ENCODE results near the gene PLXNB3. TPM values are rescaled to one million over a fixed set of nuclear protein-coding genes. Genes with fewer than 3 reads are reported as not detected.

The PLXNB3 gene
- total and polyA plus RNA-seq, 2 of the 13 experiments (the other 11 are each of a cell fraction or from before 2014, with no cell fraction given) = 3.0 to 6.9 TPM

GRCh38 chrX:153791104-153791852 is 27.2 kb downstream of the PLXNB3 start:
- 96% methylated on average over 9 of the region's 17 CpGs for WGBS (ENCODE audit: low lambda C conversion rate)
- intact Hi-C loops (cut with micrococcal nuclease; ENCODE audit: unreplicated experiment) = no loop called here
- H3K4me1 ChIP-seq (ENCODE audit: insufficient read depth, low read length) = peaks cover 23% of the 10 kb centered on the region
- no peak overlapping the region for H3K4me2 ChIP-seq (ENCODE audit: low read depth, low read length)
- BruUV-seq (replicated peaks) = no TSS peak
- DNase-seq (ENCODE audit: low spot score) = no peak
- H3K27ac ChIP-seq (ENCODE audit: extremely low read length, insufficient read depth, low read length) = no peak overlapping the region
- H3K4me3 ChIP-seq (replicated peaks in 1 of 3; ENCODE audit: insufficient read depth in 1 of 3, low read depth in 2 of 3, low read length in 3 of 3) = no peak overlapping the region
- no peak overlapping the region for H3K9ac ChIP-seq (ENCODE audit: insufficient read depth, low read depth, low read length)
- H3K27me3 ChIP-seq (ENCODE audit: control insufficient read depth in 1 of 2, insufficient read depth in 2 of 2, low read length in 2 of 2) = no peaks in the 10 kb centered on the region; a peak in 1 of 5 replicates
- peaks cover 22% of the 10 kb centered on the region for H3K79me2 ChIP-seq (ENCODE audit: insufficient read depth, low read length)
- no peak overlapping the region for H2AFZ ChIP-seq (ENCODE audit: low read length)
- no peaks in the 10 kb centered on the region for H3K9me3 ChIP-seq (ENCODE audit: low read length)
- FAIRE-seq = no peak
- no peak for ATAC-seq
- no peaks in the 10 kb centered on the region for H4K20me1 ChIP-seq (ENCODE audit: insufficient read depth, low read length)
- ChIA-PET CTCF (ENCODE audit: low intra/inter-chr PET ratio, low total read pairs) (no interaction called here), POLR2A (interaction anchor here (1.5 kb wide), 1 partner anchor 9 kb away, joined by 4 read pairs; no protein-coding TSS in a partner anchor)
- peaks cover 0 to 3% of the 10 kb centered on the region in 2 experiments; a peak in 2 of 5 replicates for H3K36me3 ChIP-seq (replicated peaks in 1 of 2; ENCODE audit: control insufficient read depth in 1 of 2, insufficient read depth in 2 of 2, low read length in 2 of 2)
- in situ Hi-C loops (cut with HindIII; ENCODE audit: extremely low pct_ligation_motif_present, low pct_unique_long_range_greater_than_20kb) = no loop called here
- TF ChIP-seq ZNF816 (CRISPR knock-in tag; IDR thresholded peaks at IDR 0.05; ENCODE audit: borderline replicate concordance) = no peak
- TF ChIP-seq DR1 (CRISPR knock-in tag; IDR thresholded peaks at IDR 0.05) = no peak
- no peak for TF ChIP-seq PBX3 (CRISPR knock-in tag; IDR thresholded peaks at IDR 0.05; ENCODE audit: borderline replicate concordance)
- no peak for TF ChIP-seq RFX5 (IDR thresholded peaks at IDR 0.05; ENCODE audit: low read depth, low read length)
- no peak for TF ChIP-seq HMGXB3 (CRISPR knock-in tag; IDR thresholded peaks at IDR 0.05; ENCODE audit: borderline replicate concordance)
- no peak for TF ChIP-seq CBX1 (IDR thresholded peaks at IDR 0.05; ENCODE audit: low read depth)
- TF ChIP-seq ZFP36L2 (CRISPR knock-in tag; IDR thresholded peaks at IDR 0.05) = no peak
- no peak for TF ChIP-seq REL (CRISPR knock-in tag; conservative IDR thresholded peaks at IDR 0.05)
- no peak for TF ChIP-seq ZNF354B (CRISPR knock-in tag; IDR thresholded peaks at IDR 0.05)
- no peak for TF ChIP-seq THAP9 (CRISPR knock-in tag; IDR thresholded peaks at IDR 0.05; ENCODE audit: borderline replicate concordance)
- TF ChIP-seq TFDP2 (CRISPR knock-in tag; IDR thresholded peaks at IDR 0.05) = no peak
- TF ChIP-seq CENPT (CRISPR knock-in tag; IDR thresholded peaks at IDR 0.05; ENCODE audit: low read depth) = no peak

All from HepG2 (cell line).